Astrocyte (in vitro differentiated cells and primary cell): ENCODE results near the gene ZNF17. TPM values are rescaled to one million over a fixed set of nuclear protein-coding genes. Genes with fewer than 3 reads are reported as not detected.

Experiments
- DNase-seq: peaks from one replicate; pipeline ENCODE4 v3.0.0-alpha.2; 2010; ENCODE audit warnings: low read depth
- FAIRE-seq: peaks from 2 replicates; lab custom pipeline; 2011; peaks lifted over from hg19 to GRCh38; lab: Jason Lieb, UNC
- H2AFZ ChIP-seq: 2 replicates; pipeline ENCODE4 v1.6.0; 2012; ENCODE audit warnings: low read depth, low read length, inconsistent platforms
- H3K27ac ChIP-seq: 2 replicates; pipeline ENCODE4 v1.5.1; 2011; ENCODE audit warnings: low read depth, low read length, inconsistent platforms
- H3K27me3 ChIP-seq: 2 replicates; pipeline ENCODE4 v1.6.0; 2011; ENCODE audit warnings: low read length, inconsistent platforms; ENCODE audit not compliant: insufficient read depth
- H3K36me3 ChIP-seq: 2 replicates; pipeline ENCODE4 v1.5.1; 2011; ENCODE audit warnings: low read length, inconsistent platforms; ENCODE audit not compliant: insufficient read depth
- H3K4me1 ChIP-seq: 2 replicates; pipeline ENCODE4 v1.5.1; 2011; ENCODE audit warnings: low read length, inconsistent platforms; ENCODE audit not compliant: insufficient read depth
- H3K4me2 ChIP-seq: 2 replicates; pipeline ENCODE4 v1.6.0; 2012; ENCODE audit warnings: low read length, inconsistent platforms
- H3K4me3 ChIP-seq: 2 replicates; pipeline ENCODE4 v1.5.1; 2011; ENCODE audit warnings: low read depth, mild to moderate bottlenecking, low read length, inconsistent platforms; ENCODE audit not compliant: insufficient read depth
- H3K79me2 ChIP-seq: 2 replicates; pipeline ENCODE4 v1.6.0; 2012; ENCODE audit warnings: mild to moderate bottlenecking, low read length, inconsistent platforms; ENCODE audit not compliant: insufficient read depth
- H3K9ac ChIP-seq: 2 replicates; pipeline ENCODE4 v1.6.0; 2012; ENCODE audit warnings: mild to moderate bottlenecking, low read length, inconsistent platforms
- H3K9me3 ChIP-seq: 2 replicates; pipeline ENCODE4 v1.5.1; 2012; ENCODE audit warnings: low read depth, mild to moderate bottlenecking, low read length, inconsistent platforms; ENCODE audit not compliant: insufficient read depth
- H4K20me1 ChIP-seq: 2 replicates; pipeline ENCODE4 v1.6.0; 2012; ENCODE audit warnings: low read length, inconsistent platforms; ENCODE audit not compliant: insufficient read depth
- H3K27ac Mint-ChIP-seq: one replicate; pipeline ENCODE4 v1.8.0; 2021; ENCODE audit warnings: mild to moderate bottlenecking, mixed read lengths; ENCODE audit not compliant: unreplicated experiment
- H3K27me3 Mint-ChIP-seq: one replicate; pipeline ENCODE4 v1.8.0; 2021; ENCODE audit warnings: low read depth, mixed read lengths; ENCODE audit not compliant: unreplicated experiment
- H3K36me3 Mint-ChIP-seq: one replicate; pipeline ENCODE4 v1.8.0; 2021; ENCODE audit warnings: low read depth, mixed read lengths; ENCODE audit not compliant: unreplicated experiment
- H3K4me1 Mint-ChIP-seq: one replicate; pipeline ENCODE4 v1.8.0; 2021; ENCODE audit warnings: low read depth, mixed read lengths; ENCODE audit not compliant: unreplicated experiment
- H3K4me3 Mint-ChIP-seq: one replicate; pipeline ENCODE4 v1.8.0; 2021; ENCODE audit warnings: mild to moderate bottlenecking, moderate library complexity, mixed read lengths; ENCODE audit not compliant: unreplicated experiment
- H3K9me3 Mint-ChIP-seq: one replicate; pipeline ENCODE4 v1.8.0; 2021; ENCODE audit warnings: mild to moderate bottlenecking, mixed read lengths; ENCODE audit not compliant: unreplicated experiment
- EZH2 ChIP-seq: IDR thresholded peaks from 2 replicates; pipeline ENCODE4 v1.6.1; 2012; ENCODE audit warnings: mild to moderate bottlenecking, low read length, inconsistent platforms; ENCODE audit not compliant: insufficient read depth
- total RNA-seq: library from RNA; stranded (reverse); gene quantifications from 2 replicates; pipeline ENCODE4 v1.2.1, GENCODE V29; 2021
- TF ChIP-seq, protein P1 (sequence below): IDR thresholded peaks from 2 replicates; pipeline ENCODE4 v1.5.1; 2011; ENCODE audit warnings: low read depth, mild to moderate bottlenecking, inconsistent platforms, low read length, moderate library complexity; ENCODE audit not compliant: insufficient read depth

The ZNF17 gene
- total RNA-seq, 1 donor from 2014 or later = 11.6 TPM

DNA sequence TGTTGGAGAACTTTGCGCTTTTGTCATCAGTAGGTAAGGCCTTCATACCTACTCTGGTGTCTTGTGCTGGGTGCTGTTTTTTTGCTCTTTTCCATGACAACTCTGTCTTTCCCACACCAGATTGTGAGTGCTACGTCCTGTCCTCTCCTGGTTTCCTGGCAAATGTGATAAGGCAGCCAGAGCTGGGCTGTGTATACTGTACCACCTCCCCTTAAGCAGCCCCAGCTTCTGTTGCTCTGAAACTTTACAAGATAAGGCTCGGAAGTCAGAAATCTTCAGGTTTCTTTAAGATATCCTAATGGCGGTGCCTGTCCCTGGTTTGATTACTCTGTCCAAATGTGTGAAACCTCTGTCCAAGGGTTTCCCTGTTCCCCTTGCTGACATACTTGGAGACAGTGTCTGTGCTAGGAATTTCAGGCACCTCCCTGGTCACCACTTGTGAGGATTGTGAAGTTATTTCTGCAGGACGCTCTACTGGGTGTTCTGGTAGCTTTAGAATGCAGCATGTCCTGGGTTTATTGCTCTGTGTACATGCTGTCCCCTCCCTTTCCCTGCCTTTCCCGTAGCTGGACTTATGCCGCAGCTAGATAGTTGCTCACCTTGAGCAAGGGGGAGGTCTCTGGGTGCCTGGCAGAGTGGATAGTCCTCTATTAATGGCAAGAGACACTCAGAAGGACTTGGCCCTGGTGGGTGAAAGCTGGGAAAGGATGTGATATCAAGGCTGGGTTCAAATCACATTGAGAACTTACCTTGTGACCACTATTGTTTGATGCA, 31.2 kb downstream of the ZNF17 start:
- H3K27me3 Mint-ChIP-seq = no peaks in the 10 kb centered on the region
- Histone ChIP-seq H3K27me3 (no peaks in the 10 kb centered on the region), H3K4me2 (no peak overlapping the region), H3K79me2 (peaks cover 54% of the 10 kb centered on the region), H3K4me3 (no peak overlapping the region), H3K9ac (no peak overlapping the region), H4K20me1 (no peaks in the 10 kb centered on the region), H3K27ac (no peak overlapping the region), H3K9me3 (peaks cover 61% of the 10 kb centered on the region), H3K4me1 (no peaks in the 10 kb centered on the region), H2AFZ (no peak overlapping the region), H3K36me3 (peaks cover 14% of the 10 kb centered on the region)
- peaks cover 23% of the 10 kb centered on the region for H3K9me3 Mint-ChIP-seq
- no peaks in the 10 kb centered on the region for H3K4me1 Mint-ChIP-seq
- TF ChIP-seq, protein P1, sequence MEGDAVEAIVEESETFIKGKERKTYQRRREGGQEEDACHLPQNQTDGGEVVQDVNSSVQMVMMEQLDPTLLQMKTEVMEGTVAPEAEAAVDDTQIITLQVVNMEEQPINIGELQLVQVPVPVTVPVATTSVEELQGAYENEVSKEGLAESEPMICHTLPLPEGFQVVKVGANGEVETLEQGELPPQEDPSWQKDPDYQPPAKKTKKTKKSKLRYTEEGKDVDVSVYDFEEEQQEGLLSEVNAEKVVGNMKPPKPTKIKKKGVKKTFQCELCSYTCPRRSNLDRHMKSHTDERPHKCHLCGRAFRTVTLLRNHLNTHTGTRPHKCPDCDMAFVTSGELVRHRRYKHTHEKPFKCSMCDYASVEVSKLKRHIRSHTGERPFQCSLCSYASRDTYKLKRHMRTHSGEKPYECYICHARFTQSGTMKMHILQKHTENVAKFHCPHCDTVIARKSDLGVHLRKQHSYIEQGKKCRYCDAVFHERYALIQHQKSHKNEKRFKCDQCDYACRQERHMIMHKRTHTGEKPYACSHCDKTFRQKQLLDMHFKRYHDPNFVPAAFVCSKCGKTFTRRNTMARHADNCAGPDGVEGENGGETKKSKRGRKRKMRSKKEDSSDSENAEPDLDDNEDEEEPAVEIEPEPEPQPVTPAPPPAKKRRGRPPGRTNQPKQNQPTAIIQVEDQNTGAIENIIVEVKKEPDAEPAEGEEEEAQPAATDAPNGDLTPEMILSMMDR = no peak
- TF ChIP-seq EZH2 = no peak
- H3K4me3 Mint-ChIP-seq = no peak overlapping the region
- FAIRE-seq (no peak), DNase-seq (no peak)
- H3K36me3 Mint-ChIP-seq = peaks cover 43% of the 10 kb centered on the region
- H3K27ac Mint-ChIP-seq = no peak overlapping the region

DNA sequence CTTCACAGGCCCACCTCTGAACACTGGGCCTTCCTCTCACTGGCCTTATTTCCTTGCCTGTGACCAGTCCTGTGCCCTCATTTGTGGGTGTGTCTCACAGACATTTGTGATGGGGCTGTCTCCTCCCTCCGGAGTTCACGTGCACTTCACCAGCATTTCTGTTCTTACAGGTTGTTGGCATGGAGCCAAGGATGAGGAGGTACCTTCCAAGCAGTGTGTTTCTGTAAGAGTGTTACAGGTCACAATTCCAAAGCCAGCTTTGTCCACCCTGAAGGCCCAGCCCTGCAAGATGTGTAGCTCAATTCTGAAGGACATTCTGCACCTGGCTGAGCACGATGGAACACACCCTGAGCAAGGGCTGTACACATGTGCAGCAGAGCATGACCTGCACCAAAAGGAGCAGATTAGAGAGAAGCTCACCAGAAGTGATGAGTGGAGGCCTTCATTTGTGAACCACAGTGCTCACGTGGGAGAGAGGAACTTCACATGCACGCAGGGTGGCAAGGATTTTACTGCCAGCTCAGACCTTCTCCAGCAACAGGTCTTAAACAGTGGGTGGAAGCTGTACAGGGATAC, 32.2 kb downstream of the ZNF17 start:
- Mint-ChIP-seq H3K4me1 (no peaks in the 10 kb centered on the region), H3K4me3 (no peak overlapping the region), H3K36me3 (peaks cover 40% of the 10 kb centered on the region), H3K9me3 (peaks cover 23% of the 10 kb centered on the region), H3K27me3 (no peaks in the 10 kb centered on the region), H3K27ac (no peak overlapping the region)
- Histone ChIP-seq H3K9me3 (peaks cover 62% of the 10 kb centered on the region), H3K36me3 (peaks cover 14% of the 10 kb centered on the region), H2AFZ (no peak overlapping the region), H3K79me2 (peaks cover 44% of the 10 kb centered on the region), H3K27ac (no peak overlapping the region), H3K4me1 (no peaks in the 10 kb centered on the region), H3K4me3 (no peak overlapping the region), H3K4me2 (no peak overlapping the region), H3K9ac (no peak overlapping the region), H3K27me3 (no peaks in the 10 kb centered on the region), H4K20me1 (no peaks in the 10 kb centered on the region)
- FAIRE-seq = no peak
- no peak for DNase-seq
- no peak for TF ChIP-seq EZH2
- TF ChIP-seq, protein P1 = no peak

DNA sequence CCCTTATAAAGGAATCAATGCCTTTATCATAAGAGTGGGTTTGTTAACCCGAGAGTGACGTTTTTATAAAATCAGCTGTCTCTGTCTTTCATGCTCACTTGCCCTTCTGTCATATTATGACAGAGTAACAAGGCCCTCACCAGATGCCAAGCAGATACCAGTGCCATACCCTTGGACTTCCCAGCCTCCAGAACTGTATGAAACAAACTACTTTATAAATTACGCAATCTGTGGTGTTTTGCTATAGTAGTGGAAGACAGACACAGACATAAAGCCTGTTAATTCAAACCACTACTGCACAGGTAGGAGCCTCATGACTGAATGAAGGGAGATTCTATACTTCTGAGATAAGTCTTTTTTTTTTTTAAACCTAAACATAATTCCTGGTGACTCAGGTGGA, 41.3 kb downstream of the ZNF17 start:
- H3K4me1 ChIP-seq = no peaks in the 10 kb centered on the region
- no peak for DNase-seq
- H3K36me3 Mint-ChIP-seq = peaks cover 12% of the 10 kb centered on the region
- no peak overlapping the region for H3K4me2 ChIP-seq
- H3K36me3 ChIP-seq = no peaks in the 10 kb centered on the region
- H3K9me3 ChIP-seq = peaks cover 11% of the 10 kb centered on the region
- no peak overlapping the region for H2AFZ ChIP-seq
- no peak overlapping the region for H3K27ac Mint-ChIP-seq
- H3K9ac ChIP-seq = no peak overlapping the region
- no peak overlapping the region for H3K4me3 Mint-ChIP-seq
- no peaks in the 10 kb centered on the region for H4K20me1 ChIP-seq
- H3K9me3 Mint-ChIP-seq = peaks cover 3% of the 10 kb centered on the region
- no peaks in the 10 kb centered on the region for H3K27me3 ChIP-seq
- no peak overlapping the region for H3K4me3 ChIP-seq
- H3K27ac ChIP-seq = no peak overlapping the region
- no peaks in the 10 kb centered on the region for H3K79me2 ChIP-seq
- TF ChIP-seq, protein P1 = no peak
- no peak for TF ChIP-seq EZH2
- no peaks in the 10 kb centered on the region for H3K27me3 Mint-ChIP-seq
- no peaks in the 10 kb centered on the region for H3K4me1 Mint-ChIP-seq
- no peak for FAIRE-seq
